Activated CD4-positive, alpha-beta memory T cell treated with anti-CD3 and anti-CD28 coated beads for 36 hours (primary cell): ENCODE data around the gene C3. TPM values are rescaled to one million over a fixed set of nuclear protein-coding genes. Genes with fewer than 3 reads are reported as not detected.

Experiments used
- CTCF ChIA-PET: fragments of 350-600 bp; sonication (Branson Sonifier 250); formaldehyde crosslinking; loops from one replicate; lab custom pipeline; 2021; ENCODE audit warnings: antibody characterized with exemption, inconsistent platforms; lab: Charles Lee
- POLR2A ChIA-PET: fragments of 350-600 bp; sonication (Branson Sonifier 250); formaldehyde crosslinking; loops from one replicate; lab custom pipeline; 2021; ENCODE audit warnings: antibody characterized with exemption; lab: Charles Lee
- DNase-seq: peaks from one replicate; pipeline ENCODE4 v3.0.0-alpha.2; 2020
- H3K27ac Mint-ChIP-seq: one replicate; pipeline ENCODE4 v1.8.0; 2021; ENCODE audit warnings: mixed read lengths
- H3K27me3 Mint-ChIP-seq: one replicate; pipeline ENCODE4 v1.8.0; 2021; ENCODE audit warnings: mixed read lengths
- H3K36me3 Mint-ChIP-seq: one replicate; pipeline ENCODE4 v1.8.0; 2021; ENCODE audit warnings: mixed read lengths
- H3K4me1 Mint-ChIP-seq: one replicate; pipeline ENCODE4 v1.8.0; 2021; ENCODE audit warnings: low read depth, mixed read lengths
- H3K4me3 Mint-ChIP-seq: one replicate; pipeline ENCODE4 v1.8.0; 2021; ENCODE audit warnings: mild to moderate bottlenecking, mixed read lengths
- H3K9me3 Mint-ChIP-seq: one replicate; pipeline ENCODE4 v1.8.0; 2021; ENCODE audit warnings: mixed read lengths
- intact Hi-C: fragments of 100-400 bp; cut with micrococcal nuclease; formaldehyde crosslinking; loops from one replicate; pipeline ENCODE4 v1.15.1; 2023
- total RNA-seq, 2 experiments: library from RNA; stranded (reverse); gene quantifications; one replicate each; pipeline ENCODE4 v1.2.3, GENCODE V29; 2021

C3 gene
- total RNA-seq, 2 experiments from 2014 or later = 1.2 to 2.4 TPM

DNA sequence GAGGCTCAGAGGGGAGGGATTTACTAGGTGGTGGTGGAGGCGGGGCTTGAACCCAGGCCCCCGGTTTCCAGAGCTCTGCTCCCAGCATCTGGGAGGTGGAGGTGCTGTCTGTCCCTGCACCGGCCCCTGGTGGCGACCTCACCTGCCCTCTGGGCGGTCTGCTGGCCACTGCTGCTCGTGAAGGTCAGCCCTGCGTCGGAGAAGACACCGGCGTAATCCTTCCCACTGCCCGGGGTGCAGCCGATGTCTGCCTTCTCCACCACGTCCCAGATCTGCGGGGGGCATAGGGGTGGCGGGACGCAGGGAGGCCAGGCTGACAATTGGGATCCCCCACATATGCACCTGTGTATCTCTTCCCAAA is 12.8 kb downstream of the C3 start:
- ChIA-PET CTCF (no interaction called here), POLR2A (no interaction called here)
- Mint-ChIP-seq H3K9me3 (no peaks in the 10 kb centered on the region), H3K4me1 (peaks cover 10% of the 10 kb centered on the region), H3K36me3 (no peaks in the 10 kb centered on the region), H3K27me3 (peaks cover 25% of the 10 kb centered on the region), H3K27ac (no peak overlapping the region), H3K4me3 (no peak overlapping the region)
- DNase-seq = no peak
- intact Hi-C loops = no loop called here

DNA sequence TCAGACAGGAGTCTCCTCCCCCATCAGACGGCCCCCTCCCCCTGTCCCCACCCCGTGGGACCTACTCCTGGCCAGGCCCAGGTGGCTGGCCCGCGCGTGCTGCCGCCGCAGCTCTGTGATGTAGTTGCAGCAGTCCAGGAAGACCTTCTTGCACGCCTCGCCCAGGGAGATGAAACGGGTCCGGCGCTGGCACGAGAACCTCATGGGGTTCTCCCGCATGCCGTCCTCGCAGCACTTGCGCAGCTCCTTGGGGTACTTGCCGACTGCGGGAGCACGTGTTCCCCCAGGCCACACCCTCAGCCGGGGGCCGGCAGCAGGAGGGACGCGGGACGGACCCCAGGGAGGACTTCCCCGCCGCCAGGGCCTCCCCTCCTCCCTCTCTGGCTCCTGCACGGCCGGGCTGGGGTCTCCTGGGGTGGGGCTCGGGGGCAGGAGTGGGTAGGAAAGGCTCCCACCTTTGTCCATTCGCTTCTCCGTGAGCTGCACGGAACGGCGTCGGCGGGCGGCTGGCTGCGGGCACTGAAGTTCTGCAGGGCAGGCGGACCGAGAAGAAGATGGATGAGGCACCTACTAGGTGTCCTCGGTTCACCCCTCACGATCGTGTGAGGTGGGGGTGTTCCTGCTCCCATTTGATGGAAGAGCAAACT is 13.3 kb downstream of the C3 start:
- intact Hi-C loops = no loop called here
- no peak for DNase-seq

GRCh38 chr19:6706633-6706958 is 13.9 kb downstream of the C3 start:
- intact Hi-C loops = no loop called here
- peaks cover 25% of the 10 kb centered on the region for H3K27me3 Mint-ChIP-seq
- peaks cover 10% of the 10 kb centered on the region for H3K4me1 Mint-ChIP-seq
- no peaks in the 10 kb centered on the region for H3K36me3 Mint-ChIP-seq
- DNase-seq = no peak
- no peaks in the 10 kb centered on the region for H3K9me3 Mint-ChIP-seq
- ChIA-PET CTCF (no interaction called here), POLR2A (no interaction called here)
- H3K4me3 Mint-ChIP-seq = no peak overlapping the region
- H3K27ac Mint-ChIP-seq = no peak overlapping the region

More for the DNA sequence above, 13.3 kb downstream of the C3 start:
- Mint-ChIP-seq H3K27ac (no peak overlapping the region), H3K9me3 (no peaks in the 10 kb centered on the region), H3K4me1 (peaks cover 10% of the 10 kb centered on the region), H3K27me3 (peaks cover 25% of the 10 kb centered on the region), H3K4me3 (no peak overlapping the region), H3K36me3 (no peaks in the 10 kb centered on the region)
- ChIA-PET POLR2A (no interaction called here), CTCF (no interaction called here)

GRCh38 chr19:6705931-6706632 is 14.4 kb downstream of the C3 start:
- no peak for DNase-seq
- intact Hi-C loops = no loop called here
- Mint-ChIP-seq H3K4me1 (peaks cover 10% of the 10 kb centered on the region), H3K36me3 (no peaks in the 10 kb centered on the region), H3K4me3 (no peak overlapping the region), H3K27ac (no peak overlapping the region), H3K9me3 (no peaks in the 10 kb centered on the region), H3K27me3 (peaks cover 21% of the 10 kb centered on the region)
- ChIA-PET POLR2A (no interaction called here), CTCF (no interaction called here)

DNA sequence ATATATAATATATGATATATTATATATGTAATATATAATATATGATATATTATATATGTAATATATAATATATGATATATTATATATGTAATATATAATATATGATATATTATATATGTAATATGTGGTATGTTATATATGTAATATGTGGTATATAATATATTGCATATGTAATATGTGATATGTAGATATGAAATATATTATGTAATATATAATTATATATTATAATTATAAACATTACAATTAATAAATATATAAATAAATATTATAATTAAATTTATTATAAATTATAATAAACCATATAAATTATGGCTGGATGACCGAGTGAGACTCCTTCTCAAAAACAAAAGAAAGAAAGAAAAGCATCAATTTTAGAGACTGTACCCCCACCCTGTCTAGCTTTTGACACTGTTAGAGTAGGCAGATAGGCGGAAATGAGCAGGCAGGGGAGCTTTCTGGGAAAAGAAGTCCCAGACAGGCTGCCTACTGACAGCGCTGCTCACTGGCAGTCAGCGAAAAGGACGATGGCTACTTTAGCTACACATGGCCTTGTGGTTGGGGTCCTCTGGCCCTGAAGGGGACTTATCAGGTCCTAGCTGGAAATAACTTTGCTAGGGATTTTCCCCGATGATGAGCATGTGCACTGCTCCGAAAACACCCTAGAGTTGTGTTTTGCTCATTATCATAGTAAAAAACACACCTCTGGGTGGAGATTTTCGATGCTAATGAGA is 19.7 kb downstream of the C3 start:
- Mint-ChIP-seq H3K4me3 (no peak overlapping the region), H3K9me3 (no peaks in the 10 kb centered on the region), H3K36me3 (no peaks in the 10 kb centered on the region), H3K27ac (no peak overlapping the region), H3K27me3 (no peaks in the 10 kb centered on the region), H3K4me1 (no peaks in the 10 kb centered on the region)
- intact Hi-C loops = no loop called here
- no peak for DNase-seq
- POLR2A ChIA-PET = no interaction called here
- CTCF ChIA-PET = no interaction called here

- no peaks in the 10 kb centered on the region for H3K9me3 Mint-ChIP-seq
- CTCF ChIA-PET = no interaction called here
- H3K27me3 Mint-ChIP-seq = no peaks in the 10 kb centered on the region
- intact Hi-C loops = no loop called here
- no peaks in the 10 kb centered on the region for H3K36me3 Mint-ChIP-seq
- H3K4me3 Mint-ChIP-seq = no peak overlapping the region
- no peak overlapping the region for H3K27ac Mint-ChIP-seq
- no peak for DNase-seq
- POLR2A ChIA-PET = no interaction called here
- H3K4me1 Mint-ChIP-seq = no peaks in the 10 kb centered on the region
Observed at GRCh38 chr19:6699935-6700334, 20.5 kb downstream of the C3 start.

- intact Hi-C loops = no loop called here
- Mint-ChIP-seq H3K27ac (peak overlapping the region; percentile 43), H3K4me1 (no peaks in the 10 kb centered on the region), H3K9me3 (no peaks in the 10 kb centered on the region), H3K27me3 (peaks cover under 1% of the 10 kb centered on the region), H3K36me3 (no peaks in the 10 kb centered on the region), H3K4me3 (no peak overlapping the region)
- ChIA-PET POLR2A (no interaction called here), CTCF (interaction anchor here (1.6 kb wide), 1 partner anchor 167 kb away, joined by 3 read pairs; no protein-coding TSS in a partner anchor)
- DNase-seq = no peak
Observed at GRCh38 chr19:6697291-6697690, 23.2 kb downstream of the C3 start.

DNA sequence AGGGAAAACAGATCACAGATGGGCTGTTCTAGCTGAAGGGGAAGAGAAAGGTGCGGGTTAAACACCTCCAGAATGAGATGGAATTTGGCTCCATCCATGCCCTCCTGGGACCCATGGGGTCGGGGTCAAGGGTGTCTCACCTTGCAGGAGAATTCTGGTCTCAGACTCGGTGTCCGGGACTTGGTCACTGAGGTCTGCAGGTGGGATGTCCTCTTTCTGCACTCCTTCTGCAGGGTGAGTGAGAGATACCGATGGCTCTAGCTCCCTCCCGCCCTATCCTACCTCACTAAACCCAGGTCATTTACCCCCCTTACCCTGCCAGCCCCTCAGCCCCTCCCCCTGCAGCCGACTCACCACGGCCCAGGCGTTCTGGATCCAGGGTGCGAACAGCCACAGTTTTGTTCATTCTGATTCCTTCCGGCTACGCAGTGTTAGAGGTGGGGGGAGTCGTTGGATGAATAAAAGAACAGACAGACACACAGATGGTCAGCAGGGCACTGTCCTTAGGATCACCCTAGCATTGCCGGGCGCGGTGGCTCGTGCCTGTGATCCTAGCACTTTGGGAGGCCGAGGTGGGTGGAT is 24.1 kb downstream of the C3 start:
- no peak overlapping the region for H3K27ac Mint-ChIP-seq
- H3K4me3 Mint-ChIP-seq = no peak overlapping the region
- POLR2A ChIA-PET = no interaction called here
- no peaks in the 10 kb centered on the region for H3K4me1 Mint-ChIP-seq
- CTCF ChIA-PET = interaction anchor here (1.6 kb wide), 1 partner anchor 168 kb away, joined by 3 read pairs; no protein-coding TSS in a partner anchor
- no peaks in the 10 kb centered on the region for H3K9me3 Mint-ChIP-seq
- peaks cover 3% of the 10 kb centered on the region for H3K27me3 Mint-ChIP-seq
- H3K36me3 Mint-ChIP-seq = no peaks in the 10 kb centered on the region
- intact Hi-C loops = no loop called here
- DNase-seq = no peak

DNA sequence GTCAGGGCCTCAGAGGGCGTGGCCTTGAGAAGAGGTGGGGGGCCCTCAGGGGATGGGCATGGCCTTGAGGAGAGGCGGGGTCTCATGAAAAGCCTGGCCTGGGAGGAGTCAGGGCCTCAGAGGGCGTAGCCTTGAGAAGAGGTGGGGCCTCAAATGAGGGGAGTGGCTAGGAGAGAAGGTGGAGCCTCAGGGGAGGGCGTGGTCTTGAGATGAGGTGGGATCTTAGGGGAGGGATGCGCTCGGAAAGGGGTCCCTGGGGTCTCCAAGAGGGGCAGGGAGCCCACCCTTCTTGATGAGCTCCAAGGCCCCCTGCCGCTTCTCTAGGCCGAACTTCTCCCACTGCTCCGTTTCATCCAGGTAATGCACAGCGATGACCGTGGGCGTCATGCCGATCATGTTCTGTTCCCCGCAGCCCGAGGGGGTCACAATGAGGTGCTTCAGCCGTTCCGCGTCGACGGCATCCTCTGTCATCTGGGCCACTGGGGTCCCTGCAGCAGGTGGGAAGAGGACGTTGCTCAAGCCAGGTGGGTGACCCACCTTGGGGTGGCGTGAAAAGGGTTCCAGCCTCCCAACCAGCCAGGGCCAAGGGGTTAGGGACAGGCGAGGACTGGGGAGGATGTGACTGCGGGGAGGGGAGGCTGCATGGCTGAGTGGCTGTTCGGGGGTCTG is 26.2 kb downstream of the C3 start:
- intact Hi-C loops = no loop called here
- POLR2A ChIA-PET = no interaction called here
- H3K9me3 Mint-ChIP-seq = no peaks in the 10 kb centered on the region

DNA sequence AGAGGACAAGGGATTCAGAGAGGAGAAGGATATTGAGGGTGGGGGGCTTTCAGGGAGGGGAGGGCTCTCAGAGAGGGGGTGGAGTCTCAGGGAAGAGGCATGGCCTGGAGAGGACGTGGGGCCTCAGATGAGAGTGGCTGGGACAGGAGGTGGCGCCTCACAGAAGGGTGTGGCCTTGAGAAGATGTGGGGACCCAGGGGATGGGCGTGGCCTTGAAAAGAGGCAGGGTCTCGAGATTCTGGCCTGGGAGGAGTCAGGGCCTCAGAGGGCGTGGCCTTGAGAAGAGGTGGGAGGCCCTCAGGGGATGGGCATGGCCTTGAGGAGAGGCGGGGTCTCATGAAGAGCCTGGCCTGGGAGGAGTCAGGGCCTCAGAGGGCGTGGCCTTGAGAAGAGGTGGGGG is 26.8 kb downstream of the C3 start:
- POLR2A ChIA-PET = no interaction called here
- Mint-ChIP-seq H3K4me3 (no peak overlapping the region), H3K27me3 (peaks cover 3% of the 10 kb centered on the region), H3K9me3 (no peaks in the 10 kb centered on the region), H3K27ac (no peak overlapping the region), H3K36me3 (no peaks in the 10 kb centered on the region), H3K4me1 (peaks cover 6% of the 10 kb centered on the region)
- intact Hi-C loops = no loop called here
- no peak for DNase-seq
- CTCF ChIA-PET = no interaction called here

More for the DNA sequence above, 26.2 kb downstream of the C3 start:
- CTCF ChIA-PET = no interaction called here
- H3K4me3 Mint-ChIP-seq = no peak overlapping the region
- DNase-seq = peak; percentile 25
- H3K27ac Mint-ChIP-seq = peak overlapping the region; percentile 45
- peaks cover 3% of the 10 kb centered on the region for H3K27me3 Mint-ChIP-seq
- H3K4me1 Mint-ChIP-seq = peaks cover 2% of the 10 kb centered on the region
- no peaks in the 10 kb centered on the region for H3K36me3 Mint-ChIP-seq

DNA sequence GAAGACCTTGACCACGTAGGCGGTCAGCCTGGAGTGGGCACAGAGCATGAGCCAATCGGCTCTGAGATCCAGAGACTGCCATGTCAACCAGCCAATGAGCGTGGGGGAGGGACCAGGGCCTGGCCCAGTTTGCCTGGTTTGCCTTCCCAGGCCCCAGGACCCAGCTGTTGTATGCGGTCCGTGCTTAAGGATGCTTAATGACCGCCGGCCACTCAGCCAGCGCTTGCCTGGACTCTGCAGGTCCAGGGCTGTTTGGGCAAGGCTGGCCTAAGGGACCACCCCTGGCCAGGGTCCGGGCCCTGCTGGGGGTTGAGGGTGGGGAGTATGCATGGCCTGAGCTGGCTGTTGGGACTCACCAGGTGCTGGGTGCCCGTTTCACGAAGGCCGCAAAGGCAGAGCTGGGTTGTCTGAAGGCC is 27.4 kb downstream of the C3 start:
- no peak overlapping the region for H3K27ac Mint-ChIP-seq
- intact Hi-C loops = no loop called here
- H3K27me3 Mint-ChIP-seq = peaks cover 3% of the 10 kb centered on the region
- DNase-seq = no peak
- H3K4me3 Mint-ChIP-seq = no peak overlapping the region
- no peaks in the 10 kb centered on the region for H3K36me3 Mint-ChIP-seq
- peaks cover 9% of the 10 kb centered on the region for H3K4me1 Mint-ChIP-seq
- ChIA-PET POLR2A (no interaction called here), CTCF (no interaction called here)
- no peaks in the 10 kb centered on the region for H3K9me3 Mint-ChIP-seq

GRCh38 chr19:6692027-6692426 is 28.4 kb downstream of the C3 start:
- ChIA-PET POLR2A (no interaction called here), CTCF (no interaction called here)
- Mint-ChIP-seq H3K36me3 (no peaks in the 10 kb centered on the region), H3K4me1 (peaks cover 14% of the 10 kb centered on the region), H3K27ac (no peak overlapping the region), H3K9me3 (no peaks in the 10 kb centered on the region), H3K27me3 (peaks cover 3% of the 10 kb centered on the region), H3K4me3 (no peak overlapping the region)
- DNase-seq = no peak
- intact Hi-C loops = no loop called here
